Astrocyte (in vitro differentiated cells and primary cell): ENCODE results near the gene MDN1. TPM values are rescaled to one million over a fixed set of nuclear protein-coding genes. Genes with fewer than 3 reads are reported as not detected.

Source experiments
- DNase-seq: peaks from one replicate; pipeline ENCODE4 v3.0.0-alpha.2; 2010; ENCODE audit warnings: low read depth
- FAIRE-seq: peaks from 2 replicates; lab custom pipeline; 2011; peaks lifted over from hg19 to GRCh38; lab: Jason Lieb, UNC
- H2AFZ ChIP-seq: 2 replicates; pipeline ENCODE4 v1.6.0; 2012; ENCODE audit warnings: low read depth, low read length, inconsistent platforms
- H3K27ac ChIP-seq: 2 replicates; pipeline ENCODE4 v1.5.1; 2011; ENCODE audit warnings: low read depth, low read length, inconsistent platforms
- H3K27me3 ChIP-seq: 2 replicates; pipeline ENCODE4 v1.6.0; 2011; ENCODE audit warnings: low read length, inconsistent platforms; ENCODE audit not compliant: insufficient read depth
- H3K36me3 ChIP-seq: 2 replicates; pipeline ENCODE4 v1.5.1; 2011; ENCODE audit warnings: low read length, inconsistent platforms; ENCODE audit not compliant: insufficient read depth
- H3K4me1 ChIP-seq: 2 replicates; pipeline ENCODE4 v1.5.1; 2011; ENCODE audit warnings: low read length, inconsistent platforms; ENCODE audit not compliant: insufficient read depth
- H3K4me2 ChIP-seq: 2 replicates; pipeline ENCODE4 v1.6.0; 2012; ENCODE audit warnings: low read length, inconsistent platforms
- H3K4me3 ChIP-seq: 2 replicates; pipeline ENCODE4 v1.5.1; 2011; ENCODE audit warnings: low read depth, mild to moderate bottlenecking, low read length, inconsistent platforms; ENCODE audit not compliant: insufficient read depth
- H3K79me2 ChIP-seq: 2 replicates; pipeline ENCODE4 v1.6.0; 2012; ENCODE audit warnings: mild to moderate bottlenecking, low read length, inconsistent platforms; ENCODE audit not compliant: insufficient read depth
- H3K9ac ChIP-seq: 2 replicates; pipeline ENCODE4 v1.6.0; 2012; ENCODE audit warnings: mild to moderate bottlenecking, low read length, inconsistent platforms
- H3K9me3 ChIP-seq: 2 replicates; pipeline ENCODE4 v1.5.1; 2012; ENCODE audit warnings: low read depth, mild to moderate bottlenecking, low read length, inconsistent platforms; ENCODE audit not compliant: insufficient read depth
- H4K20me1 ChIP-seq: 2 replicates; pipeline ENCODE4 v1.6.0; 2012; ENCODE audit warnings: low read length, inconsistent platforms; ENCODE audit not compliant: insufficient read depth
- H3K27ac Mint-ChIP-seq: one replicate; pipeline ENCODE4 v1.8.0; 2021; ENCODE audit warnings: mild to moderate bottlenecking, mixed read lengths; ENCODE audit not compliant: unreplicated experiment
- H3K27me3 Mint-ChIP-seq: one replicate; pipeline ENCODE4 v1.8.0; 2021; ENCODE audit warnings: low read depth, mixed read lengths; ENCODE audit not compliant: unreplicated experiment
- H3K36me3 Mint-ChIP-seq: one replicate; pipeline ENCODE4 v1.8.0; 2021; ENCODE audit warnings: low read depth, mixed read lengths; ENCODE audit not compliant: unreplicated experiment
- H3K4me1 Mint-ChIP-seq: one replicate; pipeline ENCODE4 v1.8.0; 2021; ENCODE audit warnings: low read depth, mixed read lengths; ENCODE audit not compliant: unreplicated experiment
- H3K4me3 Mint-ChIP-seq: one replicate; pipeline ENCODE4 v1.8.0; 2021; ENCODE audit warnings: mild to moderate bottlenecking, moderate library complexity, mixed read lengths; ENCODE audit not compliant: unreplicated experiment
- H3K9me3 Mint-ChIP-seq: one replicate; pipeline ENCODE4 v1.8.0; 2021; ENCODE audit warnings: mild to moderate bottlenecking, mixed read lengths; ENCODE audit not compliant: unreplicated experiment
- CTCF ChIP-seq: IDR thresholded peaks from 2 replicates; pipeline ENCODE4 v1.5.1; 2011; ENCODE audit warnings: low read depth, mild to moderate bottlenecking, inconsistent platforms, low read length, moderate library complexity; ENCODE audit not compliant: insufficient read depth
- EZH2 ChIP-seq: IDR thresholded peaks from 2 replicates; pipeline ENCODE4 v1.6.1; 2012; ENCODE audit warnings: mild to moderate bottlenecking, low read length, inconsistent platforms; ENCODE audit not compliant: insufficient read depth
- total RNA-seq: library from RNA; stranded (reverse); gene quantifications from 2 replicates; pipeline ENCODE4 v1.2.1, GENCODE V29; 2021

MDN1 gene
- total RNA-seq, 1 donor from 2014 or later = 35.7 TPM

- peaks cover 25% of the 10 kb centered on the region for H3K36me3 Mint-ChIP-seq
- no peak for TF ChIP-seq EZH2
- no peak for TF ChIP-seq CTCF
- peaks cover 22% of the 10 kb centered on the region for H3K36me3 ChIP-seq
These were observed 42.9 kb downstream of the MDN1 start for GRCh38 chr6:89776583-89777233.

GRCh38 chr6:89775150-89775549 is 44.4 kb downstream of the MDN1 start:
- Histone ChIP-seq H3K27ac (no peak overlapping the region), H3K4me3 (no peak overlapping the region), H3K9ac (no peak overlapping the region), H3K4me1 (no peaks in the 10 kb centered on the region), H3K36me3 (peaks cover 20% of the 10 kb centered on the region), H3K79me2 (no peaks in the 10 kb centered on the region), H3K4me2 (no peak overlapping the region), H3K27me3 (no peaks in the 10 kb centered on the region), H3K9me3 (no peaks in the 10 kb centered on the region), H2AFZ (no peak overlapping the region), H4K20me1 (no peaks in the 10 kb centered on the region)
- Mint-ChIP-seq H3K9me3 (no peaks in the 10 kb centered on the region), H3K4me1 (no peaks in the 10 kb centered on the region), H3K27ac (no peak overlapping the region), H3K27me3 (no peaks in the 10 kb centered on the region), H3K4me3 (no peak overlapping the region), H3K36me3 (peaks cover 17% of the 10 kb centered on the region)
- no peak for TF ChIP-seq CTCF
- no peak for TF ChIP-seq EZH2
- DNase-seq = no peak
- FAIRE-seq = no peak

More at GRCh38 chr6:89776583-89777233, 42.9 kb downstream of the MDN1 start:
- Mint-ChIP-seq H3K9me3 (no peaks in the 10 kb centered on the region), H3K4me3 (no peak overlapping the region), H3K4me1 (no peaks in the 10 kb centered on the region), H3K27ac (no peak overlapping the region), H3K27me3 (no peaks in the 10 kb centered on the region)
- Histone ChIP-seq H3K79me2 (no peaks in the 10 kb centered on the region), H3K9me3 (no peaks in the 10 kb centered on the region), H2AFZ (no peak overlapping the region), H3K4me2 (no peak overlapping the region), H3K4me1 (no peaks in the 10 kb centered on the region), H3K27ac (no peak overlapping the region), H3K27me3 (no peaks in the 10 kb centered on the region), H3K9ac (no peak overlapping the region), H3K4me3 (no peak overlapping the region), H4K20me1 (no peaks in the 10 kb centered on the region)
- no peak for DNase-seq
- FAIRE-seq = no peak

GRCh38 chr6:89769572-89769971 is 50.0 kb downstream of the MDN1 start:
- H3K27ac Mint-ChIP-seq = no peak overlapping the region
- H3K4me3 Mint-ChIP-seq = no peak overlapping the region
- no peak overlapping the region for H3K27ac ChIP-seq
- no peaks in the 10 kb centered on the region for H3K27me3 Mint-ChIP-seq
- H3K9me3 ChIP-seq = no peaks in the 10 kb centered on the region
- H3K27me3 ChIP-seq = no peaks in the 10 kb centered on the region
- H3K4me1 Mint-ChIP-seq = no peaks in the 10 kb centered on the region
- DNase-seq (no peak), FAIRE-seq (no peak)
- H3K4me1 ChIP-seq = no peaks in the 10 kb centered on the region
- no peak overlapping the region for H3K4me2 ChIP-seq
- H4K20me1 ChIP-seq = no peaks in the 10 kb centered on the region
- no peak overlapping the region for H3K4me3 ChIP-seq
- H3K9ac ChIP-seq = no peak overlapping the region
- peaks cover 32% of the 10 kb centered on the region for H3K36me3 ChIP-seq
- H2AFZ ChIP-seq = no peak overlapping the region
- H3K36me3 Mint-ChIP-seq = peaks cover 5% of the 10 kb centered on the region
- TF ChIP-seq EZH2 (no peak), CTCF (no peak)
- no peaks in the 10 kb centered on the region for H3K9me3 Mint-ChIP-seq
- no peaks in the 10 kb centered on the region for H3K79me2 ChIP-seq
